ENCODE measurements around the gene SERGEF.

SERGEF gene

DNA sequence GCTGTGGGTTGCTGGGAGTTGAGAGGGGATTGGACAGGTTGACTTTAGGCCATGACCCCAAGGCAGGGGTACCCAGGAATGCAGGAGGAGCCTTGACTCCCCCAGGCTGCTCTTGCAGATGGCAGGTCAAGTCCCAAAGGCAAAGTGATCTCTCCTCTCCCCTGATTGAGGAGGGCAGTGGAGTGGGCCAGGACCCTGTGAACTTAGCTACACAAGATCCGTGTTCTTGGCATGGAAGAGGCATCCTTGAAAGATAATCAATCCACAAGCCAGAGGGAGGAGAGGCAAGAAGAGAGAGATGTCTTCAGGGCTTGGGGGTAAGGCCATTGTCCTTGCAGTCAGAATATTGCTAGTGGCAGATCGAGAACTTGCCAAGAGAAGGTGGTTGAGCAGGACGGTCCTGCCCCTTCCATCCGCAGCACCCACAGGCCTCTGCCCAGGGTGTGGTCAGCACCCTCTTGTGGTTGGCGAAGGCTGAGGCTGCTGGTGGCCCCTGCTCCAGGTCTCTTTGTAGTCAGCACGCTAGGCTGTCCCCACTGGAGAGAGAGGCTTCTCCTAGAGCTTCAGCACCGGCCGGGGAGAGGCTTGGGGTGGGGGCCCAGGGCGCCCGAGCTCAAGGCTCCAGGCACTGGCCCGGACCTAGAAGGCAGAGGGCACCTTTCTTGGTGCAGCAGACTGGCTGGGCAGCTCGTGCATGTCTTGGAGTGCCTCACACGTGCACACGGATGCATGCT, 232.8 kb downstream of the SERGEF start:
- WGBS (ENCODE audit: insufficient coverage, insufficient read length) = no CpG with 5 or more reads among the region's 14 CpGs
- Histone ChIP-seq H3K4me1 (ENCODE audit: control insufficient read depth, insufficient read depth, low read length) (no peaks in the 10 kb centered on the region), H3K36me3 (ENCODE audit: control insufficient read depth, insufficient read depth, low read length) (no peaks in the 10 kb centered on the region), H3K4me3 (ENCODE audit: low read length) (no peak overlapping the region), H3K27me3 (ENCODE audit: control insufficient read depth, insufficient read depth, low read length) (no peaks in the 10 kb centered on the region), H3K27ac (ENCODE audit: low read length) (no peak overlapping the region), H3K9me3 (ENCODE audit: control insufficient read depth, insufficient read depth, low read length) (no peaks in the 10 kb centered on the region)
- DNase-seq (ENCODE audit: low read depth, low spot score) = no peak

DNA sequence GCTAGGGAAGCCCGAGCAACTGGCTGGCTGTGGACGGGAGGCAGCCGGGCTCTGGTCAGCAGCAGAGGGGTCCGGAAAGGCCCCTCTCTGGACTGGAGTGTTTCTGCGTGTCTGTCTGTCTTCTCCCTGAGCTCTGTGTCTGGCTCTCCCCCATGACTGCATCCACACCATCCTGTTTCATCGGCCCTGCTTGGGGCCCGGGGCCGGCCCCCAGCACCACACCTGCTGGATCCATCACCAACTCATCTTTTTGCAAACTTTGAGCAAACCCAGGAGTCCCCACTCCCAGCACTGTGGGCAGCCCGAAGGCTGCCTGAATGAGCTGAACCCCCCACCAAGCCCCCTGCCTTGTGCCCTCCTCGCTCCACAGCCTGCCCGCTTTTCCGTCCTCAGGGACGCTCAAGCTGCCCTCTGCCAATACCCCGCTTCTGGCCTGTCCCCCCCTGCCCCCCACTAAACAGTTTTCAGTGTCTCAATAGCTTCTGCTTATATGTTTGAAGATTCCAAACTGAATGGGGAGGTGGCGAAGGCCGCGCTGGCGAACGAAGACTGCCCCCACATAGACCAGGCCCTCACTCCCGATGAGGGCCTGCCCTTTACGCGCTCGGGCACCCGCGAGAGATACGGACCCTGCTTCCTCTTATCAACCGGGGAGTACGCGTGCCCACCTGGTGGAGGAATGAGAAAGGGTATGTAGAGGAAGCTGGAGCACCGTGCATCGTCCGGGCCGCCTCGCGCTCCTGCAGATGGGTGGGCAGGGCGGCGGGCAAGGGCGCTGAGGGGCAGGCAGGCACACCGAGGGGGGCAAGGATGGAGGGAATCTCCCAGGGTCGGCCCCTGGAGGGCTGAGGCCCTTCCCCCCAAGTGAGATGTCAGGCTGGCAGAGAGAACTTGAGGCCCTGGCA, 233.6 kb downstream of the SERGEF start:
- Histone ChIP-seq H3K36me3 (ENCODE audit: control insufficient read depth, insufficient read depth, low read length) (no peaks in the 10 kb centered on the region), H3K4me3 (ENCODE audit: low read length) (no peak overlapping the region), H3K9me3 (ENCODE audit: control insufficient read depth, insufficient read depth, low read length) (no peaks in the 10 kb centered on the region), H3K27ac (ENCODE audit: low read length) (no peak overlapping the region), H3K27me3 (ENCODE audit: control insufficient read depth, insufficient read depth, low read length) (no peaks in the 10 kb centered on the region), H3K4me1 (ENCODE audit: control insufficient read depth, insufficient read depth, low read length) (no peaks in the 10 kb centered on the region)
- no peak for DNase-seq (ENCODE audit: low read depth, low spot score)
- no CpG with 5 or more reads among the region's 40 CpGs for WGBS (ENCODE audit: insufficient coverage, insufficient read length)

DNA sequence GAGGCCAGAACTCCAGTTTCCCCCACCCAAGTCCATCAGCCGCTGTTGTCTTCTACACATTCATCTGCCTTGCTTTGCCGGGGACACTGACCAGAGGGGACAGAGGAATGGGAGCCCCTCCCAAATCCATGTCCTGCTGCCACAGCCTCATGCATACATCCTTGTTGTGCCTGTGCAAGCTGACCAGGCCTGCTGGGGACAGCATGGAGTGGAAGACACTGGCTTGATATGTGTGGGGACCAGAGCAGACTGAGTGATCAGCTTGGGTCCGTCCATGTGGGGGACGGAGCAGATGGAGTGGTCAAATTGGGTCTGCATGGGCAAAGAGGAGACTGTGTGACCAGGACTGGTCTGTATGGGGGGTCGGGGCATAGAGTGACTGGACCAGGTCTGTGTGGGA, 234.5 kb downstream of the SERGEF start:
- no peak for DNase-seq (ENCODE audit: low read depth, low spot score)
- no peak overlapping the region for H3K27ac ChIP-seq (ENCODE audit: low read length)
- H3K4me3 ChIP-seq (ENCODE audit: low read length) = no peak overlapping the region
- WGBS (ENCODE audit: insufficient coverage, insufficient read length) = no CpG with 5 or more reads among the region's 5 CpGs
- no peaks in the 10 kb centered on the region for H3K4me1 ChIP-seq (ENCODE audit: control insufficient read depth, insufficient read depth, low read length)
- H3K27me3 ChIP-seq (ENCODE audit: control insufficient read depth, insufficient read depth, low read length) = no peaks in the 10 kb centered on the region
- no peaks in the 10 kb centered on the region for H3K9me3 ChIP-seq (ENCODE audit: control insufficient read depth, insufficient read depth, low read length)
- no peaks in the 10 kb centered on the region for H3K36me3 ChIP-seq (ENCODE audit: control insufficient read depth, insufficient read depth, low read length)

DNA sequence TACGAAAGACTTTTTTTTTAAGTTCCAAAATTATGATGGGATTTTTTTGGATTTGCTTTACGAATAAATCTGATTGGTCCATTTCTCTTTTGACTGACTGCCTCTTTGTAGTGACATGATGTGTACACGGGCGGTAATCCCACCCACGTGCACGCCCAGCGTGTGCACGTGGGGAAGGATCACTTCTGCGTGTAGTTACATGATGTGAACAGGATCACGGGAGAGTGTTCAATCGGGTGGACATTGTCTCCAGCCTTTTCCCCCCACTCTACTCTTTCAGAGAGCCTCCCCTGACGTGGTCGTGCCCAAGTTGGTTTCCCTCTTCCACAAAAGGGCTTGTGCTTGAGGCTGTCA, 235.1 kb downstream of the SERGEF start:
- DNase-seq (ENCODE audit: low read depth, low spot score) = no peak
- Histone ChIP-seq H3K27ac (ENCODE audit: low read length) (no peak overlapping the region), H3K27me3 (ENCODE audit: control insufficient read depth, insufficient read depth, low read length) (no peaks in the 10 kb centered on the region), H3K9me3 (ENCODE audit: control insufficient read depth, insufficient read depth, low read length) (no peaks in the 10 kb centered on the region), H3K36me3 (ENCODE audit: control insufficient read depth, insufficient read depth, low read length) (no peaks in the 10 kb centered on the region), H3K4me3 (ENCODE audit: low read length) (no peak overlapping the region), H3K4me1 (ENCODE audit: control insufficient read depth, insufficient read depth, low read length) (no peaks in the 10 kb centered on the region)
- no CpG with 5 or more reads among the region's 13 CpGs for WGBS (ENCODE audit: insufficient coverage, insufficient read length)

DNA sequence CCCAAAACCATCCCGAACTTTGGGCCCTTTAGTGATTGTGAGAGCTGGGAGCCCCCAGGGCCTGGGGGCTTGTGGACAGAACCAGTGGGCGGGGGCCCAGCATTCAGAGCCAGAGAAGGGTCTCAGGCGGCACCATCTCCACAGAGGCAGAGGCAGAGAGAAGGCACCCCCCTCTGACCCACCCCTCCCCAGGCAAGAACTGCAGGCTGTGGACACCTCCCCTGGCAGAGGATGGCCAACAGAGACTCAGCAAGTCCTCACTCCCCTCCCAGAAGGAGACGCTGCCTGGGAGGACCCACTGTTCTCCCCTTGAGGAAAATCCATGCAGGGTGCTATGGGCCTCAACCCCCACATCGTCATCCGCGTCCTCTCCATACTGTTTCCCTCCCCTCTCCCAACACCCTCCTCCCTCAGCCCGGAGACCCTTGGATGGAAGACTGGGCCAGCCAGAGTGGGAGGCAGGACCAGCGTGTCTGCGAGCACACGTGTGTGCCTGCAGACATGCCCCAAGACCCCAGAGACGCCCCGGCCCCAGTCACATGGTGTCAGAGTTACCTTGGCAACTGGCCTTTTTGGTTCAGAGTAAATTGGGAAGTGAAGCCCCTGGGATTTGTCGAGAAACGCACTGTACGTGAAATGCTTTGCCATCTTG, 235.6 kb downstream of the SERGEF start:
- no peaks in the 10 kb centered on the region for H3K27me3 ChIP-seq (ENCODE audit: control insufficient read depth, insufficient read depth, low read length)
- no CpG with 5 or more reads among the region's 16 CpGs for WGBS (ENCODE audit: insufficient coverage, insufficient read length)
- no peak for DNase-seq (ENCODE audit: low read depth, low spot score)
- H3K27ac ChIP-seq (ENCODE audit: low read length) = no peak overlapping the region
- H3K4me1 ChIP-seq (ENCODE audit: control insufficient read depth, insufficient read depth, low read length) = no peaks in the 10 kb centered on the region
- no peaks in the 10 kb centered on the region for H3K36me3 ChIP-seq (ENCODE audit: control insufficient read depth, insufficient read depth, low read length)
- H3K4me3 ChIP-seq (ENCODE audit: low read length) = no peak overlapping the region
- no peaks in the 10 kb centered on the region for H3K9me3 ChIP-seq (ENCODE audit: control insufficient read depth, insufficient read depth, low read length)

DNA sequence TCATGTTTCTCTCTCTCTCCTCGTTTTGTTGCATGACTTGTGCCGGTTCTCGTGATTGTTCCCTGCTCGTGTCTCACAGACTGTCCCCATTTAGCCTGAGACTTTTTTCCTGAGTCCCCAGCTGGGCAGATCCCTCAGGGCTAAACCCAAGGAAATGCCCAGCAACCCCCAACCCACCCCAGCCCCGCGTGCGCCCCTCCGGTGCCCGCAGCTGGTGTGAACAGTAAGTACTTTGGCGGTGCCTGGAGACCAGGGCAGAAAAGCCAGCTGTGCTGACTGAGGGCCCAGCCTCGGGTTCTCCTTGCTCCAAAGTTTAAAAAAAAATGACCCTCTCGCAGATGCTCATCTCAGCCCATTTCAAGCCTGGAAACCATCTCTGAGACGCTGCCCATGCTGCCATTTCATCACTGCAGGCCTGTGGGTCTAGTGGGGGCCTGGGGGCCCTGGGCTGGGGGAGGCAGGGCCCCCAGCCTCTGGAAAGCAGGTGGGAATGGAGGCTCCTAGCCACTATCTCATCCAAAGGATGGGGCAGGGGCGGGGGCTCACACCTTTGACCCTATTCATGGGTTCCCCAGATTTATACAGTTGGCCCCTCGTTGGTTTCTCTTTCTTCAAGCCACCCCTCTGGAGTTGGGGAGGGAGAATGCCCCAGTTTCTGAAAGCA, 236.5 kb downstream of the SERGEF start:
- H3K36me3 ChIP-seq (ENCODE audit: control insufficient read depth, insufficient read depth, low read length) = no peaks in the 10 kb centered on the region
- DNase-seq (ENCODE audit: low read depth, low spot score) = no peak
- no CpG with 5 or more reads among the region's 15 CpGs for WGBS (ENCODE audit: insufficient coverage, insufficient read length)

DNA sequence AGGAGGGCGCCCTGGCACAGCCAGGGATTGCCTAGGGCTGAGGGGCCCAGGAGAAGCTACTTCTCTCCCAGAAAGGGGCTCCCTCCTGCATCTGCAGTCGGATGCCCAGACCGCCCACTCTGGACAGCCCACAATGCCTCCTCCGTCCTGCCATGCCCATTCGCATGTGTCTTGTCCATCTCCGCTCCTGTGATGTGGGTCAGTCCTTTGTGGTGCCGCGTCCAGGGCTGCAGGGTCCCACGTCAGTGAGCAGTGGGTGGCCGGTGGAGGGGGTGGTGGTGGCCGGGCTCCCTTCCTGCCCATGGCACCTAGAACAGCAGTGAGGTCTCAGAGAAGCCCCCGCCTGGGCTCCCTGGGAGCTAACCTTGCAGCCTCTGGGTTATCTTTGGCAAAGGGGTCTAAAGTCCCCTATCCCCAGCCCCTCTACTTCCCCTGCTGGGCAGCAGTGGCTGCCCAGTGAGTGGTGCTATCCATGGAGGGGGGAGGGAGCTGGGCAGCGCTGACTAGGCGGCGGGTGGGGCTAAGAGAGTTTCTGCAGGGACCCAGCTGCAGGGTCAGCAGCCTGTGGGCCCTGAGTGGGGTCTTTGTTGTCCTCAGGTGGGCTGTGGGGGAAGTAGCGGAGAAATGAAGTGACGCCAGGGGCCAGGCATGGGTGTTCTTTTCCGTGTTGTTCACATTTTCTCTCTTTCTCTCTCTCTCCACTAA, 237.2 kb downstream of the SERGEF start:
- no peak for DNase-seq (ENCODE audit: low read depth, low spot score)
- Histone ChIP-seq H3K27me3 (ENCODE audit: control insufficient read depth, insufficient read depth, low read length) (no peaks in the 10 kb centered on the region), H3K4me1 (ENCODE audit: control insufficient read depth, insufficient read depth, low read length) (no peaks in the 10 kb centered on the region), H3K36me3 (ENCODE audit: control insufficient read depth, insufficient read depth, low read length) (no peaks in the 10 kb centered on the region), H3K4me3 (ENCODE audit: low read length) (no peak overlapping the region), H3K9me3 (ENCODE audit: control insufficient read depth, insufficient read depth, low read length) (no peaks in the 10 kb centered on the region), H3K27ac (ENCODE audit: low read length) (no peak overlapping the region)
- no CpG with 5 or more reads among the region's 18 CpGs for WGBS (ENCODE audit: insufficient coverage, insufficient read length)

More for the DNA sequence above, 236.5 kb downstream of the SERGEF start:
- Histone ChIP-seq H3K4me1 (ENCODE audit: control insufficient read depth, insufficient read depth, low read length) (no peaks in the 10 kb centered on the region), H3K4me3 (ENCODE audit: low read length) (no peak overlapping the region), H3K27ac (ENCODE audit: low read length) (no peak overlapping the region), H3K27me3 (ENCODE audit: control insufficient read depth, insufficient read depth, low read length) (no peaks in the 10 kb centered on the region), H3K9me3 (ENCODE audit: control insufficient read depth, insufficient read depth, low read length) (no peaks in the 10 kb centered on the region)

DNA sequence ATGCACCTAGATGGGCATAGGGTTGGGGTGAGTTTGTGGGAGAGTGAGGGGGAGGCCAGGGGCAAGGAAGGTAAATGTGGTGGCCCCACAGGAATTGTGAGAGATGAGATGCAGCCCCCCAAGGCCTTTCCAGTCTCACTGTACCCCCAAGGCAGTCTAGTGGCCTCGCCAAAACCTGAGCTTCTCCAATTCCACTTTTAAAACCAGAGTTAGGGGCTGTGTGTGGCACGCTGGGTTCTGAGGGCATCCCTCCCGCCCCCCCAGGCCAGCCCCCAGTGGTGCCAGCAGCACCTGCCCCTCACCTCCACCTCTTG, 237.9 kb downstream of the SERGEF start:
- H3K4me1 ChIP-seq (ENCODE audit: control insufficient read depth, insufficient read depth, low read length) = no peaks in the 10 kb centered on the region
- WGBS (ENCODE audit: insufficient coverage, insufficient read length) = no CpG with 5 or more reads among the region's 3 CpGs
- no peak for DNase-seq (ENCODE audit: low read depth, low spot score)

DNA sequence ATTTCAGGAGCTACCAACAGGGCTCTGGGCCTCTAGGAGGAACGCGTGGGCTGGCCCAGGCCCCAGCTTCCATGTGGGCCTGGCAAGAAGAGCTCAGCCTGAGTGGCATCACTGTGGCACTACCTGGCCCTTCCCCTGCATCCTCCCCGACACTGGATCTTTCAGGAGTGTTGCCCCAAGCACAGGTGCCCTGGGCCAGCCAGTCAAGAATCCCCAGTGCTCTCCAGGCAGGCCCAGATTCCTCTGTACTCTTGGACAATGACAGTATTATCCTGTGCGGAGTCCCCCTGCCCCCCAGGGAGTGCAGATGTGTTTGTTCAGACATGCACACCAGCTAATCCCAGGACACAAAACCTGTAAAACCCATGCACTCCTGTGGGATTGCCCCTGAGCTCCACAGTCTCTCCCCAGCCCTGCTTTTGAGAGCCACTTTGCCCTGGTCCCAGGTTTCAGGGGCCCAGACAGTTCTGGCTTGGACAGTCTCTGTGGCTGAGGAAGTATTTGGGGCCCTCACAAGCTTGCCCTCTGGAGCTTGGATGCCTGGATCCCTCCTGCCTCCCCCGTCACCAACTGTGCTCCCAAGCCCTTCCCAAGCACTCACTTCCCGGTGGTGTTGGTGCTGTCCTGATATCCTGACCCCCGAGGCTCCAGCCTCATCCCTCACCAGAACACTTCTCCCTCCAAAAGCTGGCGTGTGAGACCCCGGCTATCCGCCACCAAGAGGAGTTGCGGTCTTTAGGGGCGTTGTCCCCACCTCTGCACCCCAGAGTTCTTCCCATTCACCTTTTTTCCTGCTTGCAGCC, 238.4 kb downstream of the SERGEF start:
- Histone ChIP-seq H3K4me1 (ENCODE audit: control insufficient read depth, insufficient read depth, low read length) (no peaks in the 10 kb centered on the region), H3K27ac (ENCODE audit: low read length) (no peak overlapping the region), H3K9me3 (ENCODE audit: control insufficient read depth, insufficient read depth, low read length) (no peaks in the 10 kb centered on the region), H3K27me3 (ENCODE audit: control insufficient read depth, insufficient read depth, low read length) (no peaks in the 10 kb centered on the region), H3K36me3 (ENCODE audit: control insufficient read depth, insufficient read depth, low read length) (no peaks in the 10 kb centered on the region), H3K4me3 (ENCODE audit: low read length) (no peak overlapping the region)
- no peak for DNase-seq (ENCODE audit: low read depth, low spot score)
- no CpG with 5 or more reads among the region's 12 CpGs for WGBS (ENCODE audit: insufficient coverage, insufficient read length)

More for the DNA sequence above, 237.9 kb downstream of the SERGEF start:
- no peaks in the 10 kb centered on the region for H3K27me3 ChIP-seq (ENCODE audit: control insufficient read depth, insufficient read depth, low read length)
- no peaks in the 10 kb centered on the region for H3K36me3 ChIP-seq (ENCODE audit: control insufficient read depth, insufficient read depth, low read length)
- no peak overlapping the region for H3K27ac ChIP-seq (ENCODE audit: low read length)
- no peak overlapping the region for H3K4me3 ChIP-seq (ENCODE audit: low read length)
- no peaks in the 10 kb centered on the region for H3K9me3 ChIP-seq (ENCODE audit: control insufficient read depth, insufficient read depth, low read length)
